Measurements from ENCODE around the gene ZNF740.

Gene ZNF740

GRCh38 chr12:53227341-53227740, 46.8 kb downstream of the ZNF740 start:
- DNase-seq (ENCODE audit: low spot score), result no peak

DNA sequence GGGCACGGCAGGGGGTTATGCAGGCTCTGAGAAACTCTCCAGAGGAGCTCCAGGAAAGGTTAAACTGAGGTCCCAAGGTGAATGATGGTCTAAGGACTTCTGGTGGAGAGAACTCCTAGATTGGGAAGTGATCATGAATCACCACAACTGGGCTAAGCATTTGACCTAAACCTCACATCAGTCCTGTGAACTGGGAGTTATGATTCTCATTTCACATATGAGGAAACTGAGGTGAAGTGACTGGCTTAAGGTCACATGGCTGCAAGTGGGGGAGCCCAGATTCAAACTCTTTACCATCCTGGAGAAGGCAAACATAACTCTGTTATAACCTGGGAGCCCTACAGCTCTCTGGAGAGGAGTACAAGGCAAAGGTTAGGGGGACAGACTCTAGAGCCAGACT, 47.3 kb downstream of the ZNF740 start:
- no peak for DNase-seq (ENCODE audit: low spot score)

DNA sequence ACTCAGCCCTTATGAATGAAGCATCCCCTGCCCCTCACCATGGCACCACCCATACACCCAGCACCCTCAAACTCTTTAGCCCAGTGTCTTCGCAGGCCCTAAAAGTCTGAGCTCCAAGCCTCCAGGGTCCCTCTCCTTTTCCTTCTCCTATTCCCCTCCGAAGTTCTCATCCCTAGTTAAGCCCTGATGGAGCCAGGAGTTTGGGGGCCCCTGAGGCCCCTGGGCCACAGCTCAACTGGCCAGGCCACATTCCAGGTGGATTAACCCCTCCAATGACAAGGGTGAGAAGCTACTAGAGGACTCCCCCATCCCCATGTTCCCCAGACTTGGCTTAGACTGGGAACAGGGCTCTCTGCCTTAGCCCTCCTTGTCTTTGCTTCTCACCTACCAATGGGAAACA, 48.9 kb downstream of the ZNF740 start:
- no peak for DNase-seq (ENCODE audit: low spot score)

DNA sequence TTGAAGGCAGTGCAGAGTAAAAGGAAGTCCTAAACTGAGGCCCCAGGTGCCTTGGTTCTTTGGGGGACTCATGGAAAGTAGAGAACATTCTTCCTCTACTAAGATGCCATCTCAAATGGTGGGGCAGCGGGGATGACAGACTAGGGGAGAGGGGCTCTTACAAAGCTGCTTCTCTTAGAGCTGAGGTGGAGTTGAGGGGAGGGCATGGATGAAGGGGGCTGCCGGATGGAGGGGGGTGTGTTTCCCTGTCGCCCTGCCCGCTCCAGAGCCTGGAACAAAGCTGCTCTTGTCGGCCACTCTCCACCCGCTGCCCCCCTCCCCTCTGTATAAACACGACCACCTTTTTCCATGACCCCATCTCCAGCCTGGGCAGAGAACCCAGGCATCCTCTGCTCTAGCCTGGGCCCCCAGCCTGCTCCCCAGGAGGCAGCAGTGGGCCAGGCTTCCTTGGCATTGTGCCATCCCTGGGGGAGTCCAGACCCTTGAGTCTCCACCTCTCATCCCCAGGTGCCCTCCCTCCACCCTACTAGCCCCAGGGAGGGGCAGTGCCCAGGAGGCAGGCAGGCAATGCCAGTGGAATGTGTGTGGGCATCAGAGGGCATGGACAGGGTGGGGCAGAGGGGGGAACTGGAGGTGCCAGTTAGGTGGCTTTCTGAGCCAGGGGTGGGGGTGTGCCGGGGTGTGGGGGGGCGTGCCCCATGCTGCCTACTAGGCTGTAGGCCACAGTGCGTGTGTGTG, 49.8 kb downstream of the ZNF740 start:
- DNase-seq (ENCODE audit: low spot score), result no peak

GRCh38 chr12:53231671-53231920, 51.1 kb downstream of the ZNF740 start:
- DNase-seq (ENCODE audit: low spot score), result no peak

DNA sequence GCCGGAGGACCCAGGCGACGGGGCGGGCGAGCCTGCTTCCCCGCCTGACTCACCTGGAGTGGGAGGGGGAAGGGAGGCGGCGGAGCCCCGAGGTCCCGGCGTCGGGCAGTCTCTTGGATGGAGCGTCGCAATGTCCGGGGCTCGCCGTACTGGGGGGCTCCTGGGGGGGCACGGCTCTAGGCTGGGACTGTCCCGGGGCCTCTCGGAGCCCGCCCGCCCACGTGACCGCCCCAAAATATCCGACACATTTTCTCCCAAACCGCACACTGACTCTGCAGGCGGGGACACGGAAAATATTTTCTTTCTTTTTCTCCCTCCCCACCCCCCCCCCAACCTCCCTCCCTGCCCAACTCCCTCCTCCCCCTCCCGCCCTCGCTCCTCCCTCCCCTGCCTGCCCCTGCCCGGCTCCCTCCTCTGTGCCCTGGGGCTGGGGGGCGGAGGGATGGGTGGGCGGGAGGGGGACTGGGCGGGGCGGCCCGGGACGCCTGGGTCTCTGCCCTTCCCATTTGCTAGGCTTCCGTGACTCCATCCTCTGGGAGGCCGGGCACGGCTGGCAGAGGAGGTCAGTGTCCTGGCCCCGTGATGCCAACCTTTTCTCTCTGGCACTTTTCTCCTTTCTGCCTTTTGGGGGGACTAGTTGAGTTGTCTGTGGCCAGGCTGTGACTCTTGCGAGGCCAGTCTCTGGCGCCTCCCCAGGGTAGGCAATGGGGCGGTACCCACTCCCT, 51.6 kb downstream of the ZNF740 start, which contains the start of gene RARG:
RARG (minus strand) TSS at position 289 of the 725 bp plus-strand sequence. CDS start 4,664 bp downstream, outside the sequence.
- peak; percentile 76 for DNase-seq (ENCODE audit: low spot score)

GRCh38 chr12:53232646-53233461, 52.3 kb downstream of the ZNF740 start:
- DNase-seq (ENCODE audit: low spot score), result peak; percentile 56

- DNase-seq (ENCODE audit: low spot score), result no peak
Observed at GRCh38 chr12:53233671-53234121, 53.2 kb downstream of the ZNF740 start.

DNA sequence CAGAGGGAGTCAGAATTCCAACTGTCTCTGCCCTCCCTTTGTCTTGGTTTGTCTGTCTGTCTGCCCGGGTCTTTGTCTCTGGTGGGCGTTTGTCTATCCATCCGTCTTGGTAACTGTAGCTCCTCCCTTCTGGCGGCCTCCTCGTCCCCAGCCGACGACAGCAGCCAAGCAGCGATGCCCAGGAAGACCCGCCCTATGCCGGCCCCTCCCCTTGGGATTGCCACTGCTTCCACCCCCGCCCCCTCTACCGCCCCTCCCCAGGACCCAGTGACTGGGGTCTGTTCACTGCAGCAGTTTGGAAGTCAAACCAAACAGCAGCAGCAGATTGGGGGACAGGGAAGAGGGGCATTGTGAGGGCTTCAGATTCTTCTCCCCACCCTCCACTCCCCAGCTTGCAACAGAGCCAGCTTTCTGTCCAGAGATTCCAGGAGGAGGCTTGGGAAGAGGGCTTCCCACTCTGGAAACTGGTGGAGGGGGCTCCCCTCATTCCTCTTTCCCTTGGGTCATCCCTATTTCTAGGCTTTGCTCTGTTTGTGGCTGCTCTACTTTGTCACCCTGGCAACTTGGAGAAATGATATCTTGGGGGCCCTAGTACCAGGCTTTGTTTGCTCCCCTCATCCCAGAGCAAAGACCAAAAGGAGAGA, 53.9 kb downstream of the ZNF740 start:
- no peak for DNase-seq (ENCODE audit: low spot score)

- no peak for DNase-seq (ENCODE audit: low spot score)
Observed at GRCh38 chr12:53235164-53235563, 54.6 kb downstream of the ZNF740 start.

- DNase-seq (ENCODE audit: low spot score), result no peak
Observed at GRCh38 chr12:53235742-53236442, 55.4 kb downstream of the ZNF740 start.

GRCh38 chr12:53236443-53237111, 56.1 kb downstream of the ZNF740 start:
- DNase-seq (ENCODE audit: low spot score), result peak; percentile 69

DNA sequence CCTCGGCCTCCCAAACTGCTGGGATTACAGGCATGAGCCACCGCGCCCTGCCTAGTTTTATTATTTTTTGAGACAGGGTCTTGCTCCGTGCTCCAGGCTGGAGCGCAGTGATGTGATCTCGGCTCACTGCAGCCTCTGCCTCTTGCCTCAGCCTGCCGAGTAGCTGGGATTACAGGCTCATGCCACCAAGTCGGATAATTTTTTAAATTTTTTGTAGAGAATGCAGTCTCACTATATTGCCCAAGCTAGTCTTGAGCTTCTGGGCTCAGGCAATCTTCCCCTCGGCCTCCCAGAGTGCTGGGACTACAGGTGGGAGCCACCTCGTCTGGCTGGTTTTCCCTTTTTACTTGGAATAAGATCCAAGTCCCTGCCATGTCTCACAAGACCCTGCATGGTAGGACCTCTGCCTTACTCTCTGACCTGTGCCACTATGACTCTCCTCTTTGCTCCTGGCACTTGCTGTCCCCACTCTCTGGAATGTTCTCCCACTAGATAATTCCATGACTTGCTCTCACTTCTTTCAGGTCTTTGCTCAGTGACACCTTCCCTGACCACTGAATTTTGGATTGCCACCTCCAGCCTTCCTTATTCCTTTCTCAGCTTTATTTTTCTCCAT, 59.2 kb downstream of the ZNF740 start:
- no peak for DNase-seq (ENCODE audit: low spot score)

DNA sequence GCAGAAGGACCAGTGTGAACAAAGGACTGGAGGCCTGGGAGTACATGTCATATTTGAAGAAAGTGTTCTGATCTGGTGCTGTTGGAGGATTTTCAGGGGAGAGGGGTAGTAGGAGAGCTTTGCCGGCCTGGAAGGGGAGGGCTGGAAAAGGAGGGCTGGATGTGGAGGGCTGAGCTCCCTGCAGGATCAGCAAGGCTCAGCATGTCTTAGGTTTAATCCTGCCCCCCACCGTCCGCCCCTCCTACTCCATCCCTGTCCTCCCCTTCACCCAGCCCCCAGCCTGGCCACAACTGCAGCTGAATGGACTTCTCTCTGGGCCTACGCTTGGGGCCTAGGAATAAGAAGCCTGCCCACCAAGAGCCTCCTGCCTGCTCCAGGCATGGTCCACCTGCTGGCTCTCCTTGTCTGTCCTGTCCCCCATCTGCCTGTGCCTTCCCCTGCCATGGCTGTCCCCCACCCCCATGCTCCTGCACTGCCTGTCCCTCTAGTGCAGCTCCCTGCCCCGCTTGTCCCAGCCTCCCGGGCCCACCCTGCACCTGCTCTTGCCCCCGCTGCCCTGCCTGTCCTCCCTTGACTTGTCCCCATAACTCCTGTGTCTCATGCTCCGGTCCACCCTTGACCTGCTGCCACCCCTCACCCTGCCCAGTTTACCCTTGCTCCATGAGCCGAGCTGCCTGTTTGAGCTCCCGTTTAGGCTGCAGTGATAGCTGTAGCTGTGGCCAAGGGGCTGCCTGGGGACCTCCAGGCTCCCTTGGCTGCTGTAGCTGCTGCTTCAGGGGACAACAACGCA, 61.3 kb downstream of the ZNF740 start:
- no peak for DNase-seq (ENCODE audit: low spot score)

DNA sequence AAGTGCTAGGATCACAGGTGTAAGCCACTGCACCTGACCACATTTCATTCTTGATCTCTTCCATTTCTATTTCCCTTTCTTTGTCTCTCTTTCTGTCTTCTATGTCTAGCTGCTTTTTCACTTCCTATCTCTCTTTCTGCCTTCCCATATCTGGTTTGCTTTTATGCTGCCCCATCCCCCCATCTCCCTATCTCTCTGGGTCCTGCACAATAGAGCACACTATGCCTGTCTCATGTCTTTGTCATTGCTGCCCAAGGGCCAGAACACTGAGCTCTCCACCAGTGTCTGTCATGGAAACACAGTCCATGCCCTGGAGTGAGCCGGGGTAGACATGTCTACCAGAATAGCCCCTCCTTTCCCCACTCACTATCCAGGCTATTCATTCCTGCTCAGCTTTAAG, 63.8 kb downstream of the ZNF740 start:
- no peak for DNase-seq (ENCODE audit: low spot score)
